Measurements from ENCODE around the gene IREB2. TPM values are rescaled to one million over a fixed set of nuclear protein-coding genes. Genes with fewer than 3 reads are reported as not detected.

IREB2 gene
- total and polyA plus RNA-seq, 2 experiments from 2014 or later = 23.4 to 34.2 TPM

DNA sequence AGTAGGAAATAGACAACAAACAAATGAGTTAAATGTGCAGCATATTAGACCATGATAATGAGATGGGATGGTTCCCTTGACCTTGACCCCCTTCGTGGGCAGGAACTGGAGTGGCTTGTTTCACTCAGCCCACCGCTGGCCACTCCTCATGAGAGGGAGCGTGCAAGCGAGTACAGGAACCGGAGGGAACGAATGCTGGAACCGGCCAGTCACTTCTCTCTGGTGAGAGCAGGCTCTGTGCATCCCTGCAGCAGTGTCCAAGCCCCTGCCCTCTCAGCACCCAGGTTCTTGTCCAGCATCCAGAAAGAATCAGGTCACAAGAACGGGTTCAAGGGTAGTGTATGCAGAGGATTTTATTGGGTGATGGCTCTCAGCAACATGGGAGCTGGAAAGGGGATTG, 17.2 kb upstream of the IREB2 start:
- no peak overlapping the region for H3K27ac ChIP-seq
- no peaks in the 10 kb centered on the region for H3K9me3 ChIP-seq (ENCODE audit: low read depth)
- TF ChIP-seq CTCF (IDR thresholded peaks at IDR 0.05; ENCODE audit: low read depth, low read length) = no peak
- no peaks in the 10 kb centered on the region for H3K36me3 ChIP-seq
- no peak overlapping the region for H3K4me3 ChIP-seq
- H3K27me3 ChIP-seq = no peaks in the 10 kb centered on the region
- DNase-seq (ENCODE audit: low read depth in 1 of 2, low spot score in 1 of 2) = no peak
- H3K4me1 ChIP-seq (ENCODE audit: low read depth) = no peaks in the 10 kb centered on the region

GRCh38 chr15:78421238-78421965, 16.6 kb upstream of the IREB2 start:
- H3K4me1 ChIP-seq (ENCODE audit: low read depth) = no peaks in the 10 kb centered on the region
- no peaks in the 10 kb centered on the region for H3K36me3 ChIP-seq
- no peaks in the 10 kb centered on the region for H3K9me3 ChIP-seq (ENCODE audit: low read depth)
- no peak for DNase-seq (ENCODE audit: low read depth in 1 of 2, low spot score in 1 of 2)
- no peaks in the 10 kb centered on the region for H3K27me3 ChIP-seq
- H3K27ac ChIP-seq = no peak overlapping the region
- no peak for TF ChIP-seq CTCF (IDR thresholded peaks at IDR 0.05; ENCODE audit: low read depth, low read length)
- H3K4me3 ChIP-seq = no peak overlapping the region

DNA sequence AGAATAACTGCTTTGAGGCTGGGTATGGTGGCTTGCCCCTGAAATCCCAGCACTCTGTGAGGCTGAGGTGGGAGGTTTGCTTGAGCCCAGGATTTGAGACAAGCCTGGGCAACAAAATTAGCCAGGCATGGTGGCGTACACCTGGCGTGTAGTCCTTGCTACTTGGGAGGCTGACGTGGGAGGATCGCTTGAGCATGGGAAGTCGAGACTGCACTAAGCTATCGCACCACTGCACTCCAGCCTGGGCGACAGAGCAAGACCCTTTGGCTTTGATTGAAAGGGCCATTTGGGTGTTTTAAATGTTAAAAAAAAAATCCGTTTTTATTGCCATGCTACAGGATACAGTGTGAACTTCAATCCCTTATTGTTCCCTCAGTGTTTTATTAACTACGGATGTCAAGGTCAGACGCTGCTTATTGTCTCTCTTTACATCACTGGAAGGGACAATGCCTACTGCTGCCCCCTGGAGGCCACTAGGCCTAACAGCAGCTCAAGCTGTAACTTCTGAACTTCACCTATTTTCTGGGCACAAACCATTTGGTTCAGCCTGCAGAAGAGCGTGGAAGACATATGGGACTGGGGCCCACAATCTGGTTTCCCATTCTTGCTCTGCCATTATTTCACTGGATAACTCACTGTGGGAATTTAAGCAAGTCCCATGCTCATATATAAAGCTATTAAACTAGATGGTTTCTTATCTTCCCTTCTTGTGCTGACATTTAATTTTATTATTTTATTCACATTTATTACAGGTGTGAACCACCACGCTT, 15.3 kb upstream of the IREB2 start:
- peak; percentile 96 for TF ChIP-seq CTCF (IDR thresholded peaks at IDR 0.05; ENCODE audit: low read depth, low read length)
- no peaks in the 10 kb centered on the region for H3K36me3 ChIP-seq
- no peak overlapping the region for H3K27ac ChIP-seq
- no peaks in the 10 kb centered on the region for H3K4me1 ChIP-seq (ENCODE audit: low read depth)
- no peak overlapping the region for H3K4me3 ChIP-seq
- no peaks in the 10 kb centered on the region for H3K9me3 ChIP-seq (ENCODE audit: low read depth)
- no peaks in the 10 kb centered on the region for H3K27me3 ChIP-seq
- DNase-seq (ENCODE audit: low read depth in 1 of 2, low spot score in 1 of 2) = peak; percentile 73 to 79

DNA sequence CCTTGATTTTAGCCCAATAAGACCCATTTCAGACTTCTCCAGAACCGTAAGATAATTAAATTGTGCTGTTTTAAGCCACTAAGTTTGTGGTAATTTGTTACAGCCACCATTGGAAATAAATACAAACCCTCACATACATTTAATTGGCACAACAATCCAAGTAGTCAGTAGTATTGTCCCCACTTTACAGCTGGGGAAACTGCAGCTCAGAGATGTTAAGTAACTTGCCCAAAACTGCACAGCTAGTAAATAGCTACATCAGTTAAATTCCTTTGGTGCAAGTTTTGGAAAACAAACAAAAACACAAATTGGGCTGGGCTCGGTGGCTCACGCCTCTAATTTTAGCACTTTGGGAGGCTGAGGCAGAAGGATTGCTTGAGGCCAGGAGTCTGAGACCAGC, 13.3 kb upstream of the IREB2 start:
- Histone ChIP-seq H3K36me3 (no peaks in the 10 kb centered on the region), H3K4me1 (ENCODE audit: low read depth) (no peaks in the 10 kb centered on the region), H3K4me3 (no peak overlapping the region), H3K27ac (no peak overlapping the region), H3K27me3 (no peaks in the 10 kb centered on the region), H3K9me3 (ENCODE audit: low read depth) (no peaks in the 10 kb centered on the region)
- DNase-seq (ENCODE audit: low read depth in 1 of 2, low spot score in 1 of 2) = no peak
- TF ChIP-seq CTCF (IDR thresholded peaks at IDR 0.05; ENCODE audit: low read depth, low read length) = no peak

GRCh38 chr15:78425643-78426042, 12.4 kb upstream of the IREB2 start:
- Histone ChIP-seq H3K9me3 (ENCODE audit: low read depth) (no peaks in the 10 kb centered on the region), H3K4me1 (ENCODE audit: low read depth) (no peaks in the 10 kb centered on the region), H3K27ac (no peak overlapping the region), H3K27me3 (no peaks in the 10 kb centered on the region), H3K4me3 (no peak overlapping the region), H3K36me3 (no peaks in the 10 kb centered on the region)
- TF ChIP-seq CTCF (IDR thresholded peaks at IDR 0.05; ENCODE audit: low read depth, low read length) = no peak
- DNase-seq (ENCODE audit: low read depth in 1 of 2, low spot score in 1 of 2) = no peak
